ENCODE data around the gene RPL27A.

DNA sequence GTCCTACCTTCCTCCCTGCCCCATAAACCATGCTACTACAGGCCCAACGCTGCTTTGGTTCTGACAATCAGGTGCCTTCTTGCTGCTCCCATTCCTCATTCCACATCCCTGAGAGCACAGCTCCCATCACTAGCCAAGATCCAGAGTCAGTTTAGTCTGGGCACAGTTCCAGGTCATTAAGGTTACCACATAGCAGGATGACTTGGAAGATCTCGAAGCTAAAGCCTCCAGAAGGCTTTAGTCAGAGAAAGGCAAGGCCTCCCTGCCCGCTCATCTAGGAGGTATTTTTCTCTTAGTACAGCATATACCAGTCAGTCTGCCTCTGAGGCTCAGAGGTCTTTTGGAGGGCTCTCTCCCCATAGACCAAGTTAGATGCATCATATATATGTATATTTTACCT is 30.5 kb upstream of the RPL27A start:
- TF ChIP-seq ZNF830 (tag by site-specific recombination; IDR thresholded peaks at IDR 0.05; ENCODE audit: low read depth) (no peak), KLF16 (tag by site-specific recombination; IDR thresholded peaks at IDR 0.05) (no peak), ZFP69B (tag by site-specific recombination; IDR thresholded peaks at IDR 0.05) (no peak), ZBTB7A (tag by site-specific recombination; IDR thresholded peaks at IDR 0.05; ENCODE audit: low read depth) (no peak), ZNF391 (tag by site-specific recombination; IDR thresholded peaks at IDR 0.05; ENCODE audit: borderline replicate concordance, low read depth) (no peak), GLIS1 (tag by site-specific recombination; IDR thresholded peaks at IDR 0.05) (no peak), ZNF184 (tag by site-specific recombination; IDR thresholded peaks at IDR 0.05) (no peak)
- TF ChIP-seq, protein P1, sequence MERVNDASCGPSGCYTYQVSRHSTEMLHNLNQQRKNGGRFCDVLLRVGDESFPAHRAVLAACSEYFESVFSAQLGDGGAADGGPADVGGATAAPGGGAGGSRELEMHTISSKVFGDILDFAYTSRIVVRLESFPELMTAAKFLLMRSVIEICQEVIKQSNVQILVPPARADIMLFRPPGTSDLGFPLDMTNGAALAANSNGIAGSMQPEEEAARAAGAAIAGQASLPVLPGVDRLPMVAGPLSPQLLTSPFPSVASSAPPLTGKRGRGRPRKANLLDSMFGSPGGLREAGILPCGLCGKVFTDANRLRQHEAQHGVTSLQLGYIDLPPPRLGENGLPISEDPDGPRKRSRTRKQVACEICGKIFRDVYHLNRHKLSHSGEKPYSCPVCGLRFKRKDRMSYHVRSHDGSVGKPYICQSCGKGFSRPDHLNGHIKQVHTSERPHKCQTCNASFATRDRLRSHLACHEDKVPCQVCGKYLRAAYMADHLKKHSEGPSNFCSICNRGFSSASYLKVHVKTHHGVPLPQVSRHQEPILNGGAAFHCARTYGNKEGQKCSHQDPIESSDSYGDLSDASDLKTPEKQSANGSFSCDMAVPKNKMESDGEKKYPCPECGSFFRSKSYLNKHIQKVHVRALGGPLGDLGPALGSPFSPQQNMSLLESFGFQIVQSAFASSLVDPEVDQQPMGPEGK (tag by site-specific recombination; IDR thresholded peaks at IDR 0.05): no peak
- TF ChIP-seq, protein P2, sequence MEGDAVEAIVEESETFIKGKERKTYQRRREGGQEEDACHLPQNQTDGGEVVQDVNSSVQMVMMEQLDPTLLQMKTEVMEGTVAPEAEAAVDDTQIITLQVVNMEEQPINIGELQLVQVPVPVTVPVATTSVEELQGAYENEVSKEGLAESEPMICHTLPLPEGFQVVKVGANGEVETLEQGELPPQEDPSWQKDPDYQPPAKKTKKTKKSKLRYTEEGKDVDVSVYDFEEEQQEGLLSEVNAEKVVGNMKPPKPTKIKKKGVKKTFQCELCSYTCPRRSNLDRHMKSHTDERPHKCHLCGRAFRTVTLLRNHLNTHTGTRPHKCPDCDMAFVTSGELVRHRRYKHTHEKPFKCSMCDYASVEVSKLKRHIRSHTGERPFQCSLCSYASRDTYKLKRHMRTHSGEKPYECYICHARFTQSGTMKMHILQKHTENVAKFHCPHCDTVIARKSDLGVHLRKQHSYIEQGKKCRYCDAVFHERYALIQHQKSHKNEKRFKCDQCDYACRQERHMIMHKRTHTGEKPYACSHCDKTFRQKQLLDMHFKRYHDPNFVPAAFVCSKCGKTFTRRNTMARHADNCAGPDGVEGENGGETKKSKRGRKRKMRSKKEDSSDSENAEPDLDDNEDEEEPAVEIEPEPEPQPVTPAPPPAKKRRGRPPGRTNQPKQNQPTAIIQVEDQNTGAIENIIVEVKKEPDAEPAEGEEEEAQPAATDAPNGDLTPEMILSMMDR (tag by site-specific recombination; IDR thresholded peaks at IDR 0.05): no peak
